Activated T-cell treated with anti-CD3 and anti-CD28 coated beads for 1 hour (primary cell): ENCODE data around the gene MZT2A.
"Not testable (repeated sequence)": the region's sequence is repeated elsewhere in the genome, so short reads cannot be mapped to it uniquely, and the experiment has no call there.

ENCODE experiments used
- DNase-seq: peaks from one replicate; pipeline ENCODE4 v3.0.0-alpha.2; 2020; ENCODE audit warnings: low read depth

The MZT2A gene

GRCh38 chr2:131520526-131520925 lies 28.3 kb upstream of the MZT2A start:
- DNase-seq, result no peak

- DNase-seq, result not testable (repeated sequence)
Measured at GRCh38 chr2:131519871-131520470, 27.8 kb upstream of the MZT2A start.

- DNase-seq, result no peak
Measured at GRCh38 chr2:131519466-131519865, 27.3 kb upstream of the MZT2A start.

GRCh38 chr2:131518531-131518930 lies 26.3 kb upstream of the MZT2A start:
- not testable (repeated sequence) for DNase-seq

GRCh38 chr2:131517856-131518255 lies 25.7 kb upstream of the MZT2A start:
- DNase-seq, result not testable (repeated sequence)

GRCh38 chr2:131517106-131517831 lies 25.1 kb upstream of the MZT2A start:
- no peak for DNase-seq

- not testable (repeated sequence) for DNase-seq
Measured at GRCh38 chr2:131516621-131517020, 24.4 kb upstream of the MZT2A start.

- no peak for DNase-seq
Measured at GRCh38 chr2:131516011-131516410, 23.8 kb upstream of the MZT2A start.

GRCh38 chr2:131515235-131515634 lies 23.0 kb upstream of the MZT2A start:
- not testable (repeated sequence) for DNase-seq

GRCh38 chr2:131514408-131515166 lies 22.4 kb upstream of the MZT2A start:
- not testable (repeated sequence) for DNase-seq

GRCh38 chr2:131511969-131512870 lies 20.0 kb upstream of the MZT2A start:
- not testable (repeated sequence) for DNase-seq

GRCh38 chr2:131511291-131511968 lies 19.2 kb upstream of the MZT2A start:
- DNase-seq, result not testable (repeated sequence)

GRCh38 chr2:131509615-131510014 lies 17.4 kb upstream of the MZT2A start:
- no peak for DNase-seq

- not testable (repeated sequence) for DNase-seq
Measured at GRCh38 chr2:131504082-131504750, 12.0 kb upstream of the MZT2A start.

- not testable (repeated sequence) for DNase-seq
Measured at GRCh38 chr2:131503587-131503986, 11.4 kb upstream of the MZT2A start.

GRCh38 chr2:131498321-131498973 lies 6.2 kb upstream of the MZT2A start:
- not testable (repeated sequence) for DNase-seq

GRCh38 chr2:131495506-131495905 lies 3.3 kb upstream of the MZT2A start:
- not testable (repeated sequence) for DNase-seq

GRCh38 chr2:131493199-131493968 lies 1.2 kb upstream of the MZT2A start:
- DNase-seq, result no peak
